GM19463 (cell line): ENCODE measurements around the gene PRRG3.

Experiments
- ATAC-seq: cut with Tn5 transposase; IDR thresholded peaks from one replicate; pipeline ENCODE4 v1.9.1; 2021; ENCODE audit warnings: mild to moderate bottlenecking, moderate library complexity; ENCODE audit not compliant: unreplicated experiment

The PRRG3 gene

DNA sequence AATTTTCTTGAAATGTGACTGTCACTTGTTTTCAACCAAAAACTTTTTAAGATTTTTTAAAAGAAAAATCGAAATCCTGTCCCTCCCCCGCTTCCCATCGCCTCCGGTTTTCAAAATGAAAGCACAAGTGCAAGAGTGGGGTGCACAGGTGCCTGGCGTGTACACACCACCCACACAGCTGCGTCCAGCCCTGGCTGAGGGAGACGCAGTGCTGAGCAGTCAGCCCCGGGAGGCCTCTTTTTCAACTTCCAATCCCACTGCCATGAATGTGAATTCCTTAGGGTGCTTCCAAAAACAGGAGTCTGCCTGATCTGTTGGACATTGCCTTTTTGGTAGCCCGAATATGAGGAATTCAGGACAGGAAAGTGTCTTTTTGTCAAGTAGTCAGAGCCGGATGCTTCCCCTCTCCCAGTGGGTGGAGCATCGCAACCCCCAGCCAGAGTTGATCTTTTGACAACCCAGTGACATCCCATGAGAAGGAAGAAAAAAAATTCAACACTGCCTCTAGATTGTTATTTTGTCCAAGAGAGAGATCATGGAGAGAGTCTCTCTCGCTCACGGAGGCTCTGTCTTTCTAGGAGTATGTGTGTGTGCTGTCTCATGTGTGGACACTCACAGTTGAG is 8.9 kb downstream of the PRRG3 start:
- no peak for ATAC-seq

DNA sequence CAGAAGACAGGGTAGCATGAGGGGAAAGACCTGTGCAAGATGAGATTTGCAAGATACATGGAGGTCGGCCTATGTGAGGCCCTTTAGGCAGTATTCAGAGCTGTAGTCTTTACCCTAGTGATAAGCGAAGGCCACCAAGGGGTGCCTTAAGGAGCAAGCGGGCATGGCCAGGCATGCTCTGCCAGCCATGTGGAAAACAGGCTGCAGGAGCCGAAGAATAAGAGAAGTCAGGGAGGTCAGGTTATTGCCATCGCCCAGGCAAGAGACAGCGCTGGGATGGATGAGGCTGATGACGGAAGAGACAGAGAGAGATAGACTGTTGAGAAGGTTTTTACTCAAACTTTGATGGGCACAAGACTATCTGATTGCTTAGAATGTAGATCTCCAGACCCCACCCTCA is 13.6 kb downstream of the PRRG3 start:
- ATAC-seq, result no peak

DNA sequence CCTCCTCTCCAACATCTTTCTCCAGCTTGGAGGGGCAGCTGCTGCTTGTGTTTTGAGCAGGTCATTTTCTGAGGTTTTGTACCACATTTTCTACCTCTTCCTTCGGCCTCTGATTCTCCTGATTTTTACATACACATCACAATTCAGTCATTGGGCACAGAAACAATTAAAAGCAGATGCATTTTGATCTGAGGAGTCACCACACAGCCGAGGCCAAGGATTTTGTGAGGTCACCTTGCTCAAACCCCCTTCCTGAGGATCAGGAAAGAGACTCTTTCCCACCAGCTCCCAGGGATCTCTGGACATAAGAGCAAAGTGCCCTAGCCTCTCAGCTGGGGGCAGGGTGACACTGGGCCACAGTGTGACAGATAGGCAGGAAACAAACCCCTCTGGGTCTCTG is 15.2 kb downstream of the PRRG3 start:
- no peak for ATAC-seq

DNA sequence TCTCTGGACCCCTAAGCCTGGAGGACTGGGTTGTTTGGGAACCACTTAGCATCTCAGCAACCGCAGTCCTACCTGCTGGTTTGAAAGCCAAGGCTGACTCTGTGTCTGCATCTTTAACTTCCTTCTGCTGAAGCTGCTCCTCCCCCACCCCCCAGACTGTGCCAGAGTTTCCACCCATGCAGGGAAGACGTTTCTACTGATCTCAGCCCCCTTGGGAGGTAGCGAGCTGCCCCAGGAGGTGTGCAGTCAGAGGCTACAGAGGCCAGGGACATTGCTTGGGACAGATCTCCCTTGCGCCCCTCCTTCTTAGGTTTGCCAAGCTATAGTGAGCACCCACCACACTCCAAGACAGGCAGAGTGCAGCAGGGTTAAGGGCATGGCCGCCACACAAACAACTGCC is 15.9 kb downstream of the PRRG3 start:
- ATAC-seq, result no peak

DNA sequence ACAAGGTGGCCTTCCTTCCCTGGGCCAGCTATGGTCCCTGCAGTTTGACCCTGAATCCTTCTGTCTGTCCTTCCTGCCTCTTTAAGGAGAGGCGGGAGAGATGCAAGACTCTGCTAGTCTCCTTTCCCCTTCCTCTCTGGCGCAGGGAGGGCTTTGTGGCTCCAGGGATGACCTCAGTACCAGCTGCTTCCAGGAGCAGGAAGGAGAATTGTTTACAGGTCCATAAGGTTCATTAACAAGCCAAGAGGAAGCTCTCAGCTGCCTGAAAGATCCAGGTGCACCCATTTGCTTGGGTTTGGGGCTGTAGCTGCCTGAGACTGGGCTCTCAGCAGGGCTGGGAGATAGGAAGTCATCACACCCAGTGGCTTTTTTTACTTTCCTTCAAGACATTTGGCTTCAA is 16.5 kb downstream of the PRRG3 start:
- no peak for ATAC-seq

DNA sequence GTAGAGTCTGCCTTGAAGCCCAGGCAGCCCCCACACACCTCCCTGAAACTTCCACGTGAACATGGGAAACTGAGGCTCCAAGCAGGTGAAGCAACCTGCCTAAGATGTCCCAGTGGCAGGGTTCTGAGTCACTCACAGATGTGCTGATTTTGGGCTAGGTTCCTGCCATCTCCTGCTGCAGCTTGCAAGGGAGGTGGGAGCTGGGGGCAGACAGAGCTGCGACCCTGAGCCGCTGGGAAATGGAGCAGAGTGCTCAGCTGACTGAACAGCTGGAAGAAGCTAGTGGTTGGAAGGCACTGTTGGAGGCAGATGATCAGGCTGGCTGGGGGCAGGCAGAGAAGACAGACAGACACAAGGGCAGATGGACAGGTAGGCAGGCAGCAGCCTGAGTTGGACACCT is 17.0 kb downstream of the PRRG3 start:
- no peak for ATAC-seq

GRCh38 chrX:151713849-151714248 is 18.6 kb downstream of the PRRG3 start:
- no peak for ATAC-seq

GRCh38 chrX:151714362-151714761 is 19.1 kb downstream of the PRRG3 start:
- ATAC-seq, result no peak

DNA sequence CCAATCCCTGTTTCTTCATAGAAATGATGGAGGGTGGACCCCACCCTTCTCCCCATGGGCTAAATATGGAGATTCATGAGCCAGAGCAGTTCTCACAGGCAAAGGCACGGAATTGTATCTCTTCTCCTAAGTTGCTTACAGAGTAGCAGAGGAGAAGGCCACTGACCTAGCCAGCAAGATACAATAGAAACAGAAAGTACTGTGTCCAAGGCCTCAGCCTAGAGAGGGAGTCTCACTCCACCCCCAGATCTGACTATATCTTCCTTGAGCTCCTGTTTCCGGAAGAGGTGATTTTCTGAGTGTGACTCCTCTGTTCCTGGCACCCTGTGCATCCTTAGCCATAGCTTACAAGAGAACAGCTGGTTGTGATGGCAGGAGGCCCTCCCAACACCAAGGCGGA is 20.5 kb downstream of the PRRG3 start, which contains the start of gene FATE1:
FATE1 (plus strand) TSS at position 284 of the 400 bp plus-strand sequence; CDS start at position 369, 85 bp downstream.
- ATAC-seq, result no peak

DNA sequence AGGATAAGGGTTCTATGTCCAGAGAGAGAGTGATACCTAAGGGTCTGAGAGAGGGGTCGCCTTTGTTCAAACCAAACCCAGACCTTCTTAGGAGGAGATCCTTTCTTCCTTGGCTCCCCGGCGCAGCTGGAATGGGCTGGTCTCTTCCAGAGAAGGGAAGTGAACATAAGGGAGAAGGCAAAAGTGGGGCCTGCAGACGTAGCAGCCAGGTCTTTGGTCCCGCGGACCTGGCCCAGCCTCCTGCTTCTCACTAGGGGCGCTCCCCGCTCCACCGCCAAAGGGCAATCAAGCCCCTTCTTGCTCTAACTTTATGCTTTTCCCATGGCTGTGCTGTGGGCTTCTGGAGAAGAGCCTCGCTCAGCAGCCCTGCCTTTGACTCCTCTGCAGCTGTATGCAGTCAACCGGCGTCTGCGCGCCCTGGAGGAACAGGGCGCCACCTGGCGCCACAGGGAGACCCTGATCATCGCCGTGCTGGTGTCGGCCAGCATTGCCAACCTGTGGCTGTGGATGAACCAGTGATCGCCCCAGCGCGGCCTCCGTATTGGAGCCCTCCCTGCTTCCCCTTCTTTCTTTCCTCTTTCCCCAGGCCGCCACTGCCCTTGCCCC is 27.1 kb downstream of the PRRG3 start:
- ATAC-seq, result peak; percentile 51

GRCh38 chrX:151723156-151723760 is 28.0 kb downstream of the PRRG3 start:
- no peak for ATAC-seq

- no peak for ATAC-seq
Observed at GRCh38 chrX:151724563-151725337, 29.5 kb downstream of the PRRG3 start.

GRCh38 chrX:151725338-151725614 is 30.0 kb downstream of the PRRG3 start:
- ATAC-seq, result no peak

DNA sequence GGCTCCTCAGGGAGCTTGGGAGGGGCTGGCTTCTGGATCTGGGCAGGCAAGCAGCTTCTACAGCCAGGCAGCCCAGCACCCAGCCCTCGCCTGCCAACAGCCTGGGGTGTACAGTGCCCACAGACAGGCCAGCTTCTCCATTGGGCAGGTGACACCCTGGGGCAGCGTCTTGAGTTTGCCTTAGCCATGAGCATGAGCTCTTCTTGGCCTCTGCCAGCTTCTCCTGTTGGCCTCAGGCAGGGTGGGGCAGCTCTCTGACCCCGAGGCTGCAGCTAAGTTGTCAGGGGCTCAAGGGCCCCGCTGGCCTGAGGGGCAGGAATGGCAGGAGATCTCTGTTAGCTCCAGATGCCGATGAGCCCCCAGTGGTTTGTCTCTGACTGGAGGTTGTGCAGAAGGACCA is 31.5 kb downstream of the PRRG3 start:
- no peak for ATAC-seq

DNA sequence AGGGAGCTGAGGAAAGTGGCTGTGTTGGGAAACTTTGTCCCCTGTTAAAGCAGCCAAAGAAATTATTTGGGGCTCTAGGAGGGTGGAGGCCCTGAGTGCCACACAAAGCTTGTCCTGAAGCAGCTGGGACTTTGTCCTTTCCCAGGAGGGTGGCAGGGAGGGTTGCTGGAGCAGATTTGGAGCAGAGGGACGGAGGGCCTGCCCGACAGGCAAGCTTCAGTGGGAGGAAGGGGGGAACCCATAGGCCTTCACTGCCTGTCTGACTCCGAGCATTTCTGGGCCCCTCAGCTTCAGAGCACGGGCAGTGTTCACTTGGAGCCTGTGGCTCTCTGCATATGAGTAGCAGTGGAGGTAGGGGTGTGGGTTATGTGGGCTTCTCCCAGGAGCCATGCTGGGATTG is 32.1 kb downstream of the PRRG3 start:
- ATAC-seq, result no peak

GRCh38 chrX:151729056-151729725 is 33.9 kb downstream of the PRRG3 start:
- no peak for ATAC-seq

DNA sequence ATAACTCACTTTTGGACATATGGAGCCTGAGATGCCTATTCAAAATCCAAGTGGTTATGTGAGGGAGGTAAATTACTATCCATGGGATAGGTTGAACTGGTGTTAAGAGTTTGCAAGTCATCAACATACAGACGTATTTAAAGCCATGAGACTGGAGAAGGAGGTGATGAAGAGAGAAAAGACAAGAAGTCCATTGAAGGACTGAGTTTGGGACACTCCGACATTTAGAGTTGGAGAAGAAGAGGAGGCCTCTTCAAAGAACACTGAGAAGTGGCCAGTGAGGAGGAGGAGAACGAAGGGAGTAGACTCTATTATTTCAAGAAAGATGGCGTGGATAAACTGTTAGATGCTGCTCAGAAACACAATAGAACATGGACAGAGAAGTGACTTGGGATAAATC is 39.2 kb downstream of the PRRG3 start, which contains the start of gene CNGA2:
CNGA2 (plus strand) TSS at position 301 of the 400 bp plus-strand sequence. CDS start 3,738 bp downstream, outside the sequence.
- no peak for ATAC-seq

DNA sequence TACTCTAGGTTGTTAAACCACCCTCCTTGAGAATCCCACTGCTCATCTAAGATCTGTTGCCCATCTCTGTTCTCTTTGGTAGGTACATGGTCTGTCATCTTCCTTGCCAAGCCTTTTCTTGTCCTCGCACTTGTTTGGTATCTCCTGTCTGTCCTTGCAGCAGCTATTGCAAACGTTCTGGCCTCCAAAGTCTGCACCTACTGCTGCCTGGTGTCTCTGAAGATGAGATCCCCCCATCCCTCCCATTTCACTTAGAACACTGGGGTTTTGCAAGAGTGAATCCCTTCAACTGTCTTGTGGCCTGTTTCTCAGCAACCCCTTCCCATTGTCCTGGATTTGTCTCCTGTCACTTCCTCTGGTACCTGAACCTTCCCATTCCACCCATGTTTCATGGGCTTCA is 40.0 kb downstream of the PRRG3 start:
- ATAC-seq, result no peak

GRCh38 chrX:151736685-151737084 is 41.4 kb downstream of the PRRG3 start:
- no peak for ATAC-seq

- no peak for ATAC-seq
Observed at GRCh38 chrX:151737494-151737893, 42.2 kb downstream of the PRRG3 start.

DNA sequence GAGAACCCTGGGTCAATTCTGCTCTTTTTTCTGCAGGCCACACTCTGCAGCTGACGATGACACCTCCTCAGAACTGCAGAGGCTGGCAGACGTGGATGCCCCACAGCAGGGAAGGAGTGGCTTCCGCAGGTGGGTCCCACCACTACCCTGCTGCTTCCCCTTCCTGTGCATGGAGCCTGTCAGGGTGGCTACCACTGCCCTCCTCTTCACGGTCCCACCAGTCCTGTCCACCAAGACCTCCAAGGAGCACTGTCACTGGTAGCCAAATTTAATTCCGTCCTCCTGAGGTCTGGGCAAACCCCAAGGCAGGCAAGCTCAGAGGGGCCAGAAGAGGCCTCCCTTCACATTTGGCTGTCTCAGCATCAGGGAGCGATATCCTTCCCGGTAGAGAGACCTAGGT is 43.5 kb downstream of the PRRG3 start:
- no peak for ATAC-seq
